ENCODE measurements around the gene MCRS1.
A peak's percentile ranks its signal among the peaks of the same experiment; 100 is the strongest.

Gene MCRS1

DNA sequence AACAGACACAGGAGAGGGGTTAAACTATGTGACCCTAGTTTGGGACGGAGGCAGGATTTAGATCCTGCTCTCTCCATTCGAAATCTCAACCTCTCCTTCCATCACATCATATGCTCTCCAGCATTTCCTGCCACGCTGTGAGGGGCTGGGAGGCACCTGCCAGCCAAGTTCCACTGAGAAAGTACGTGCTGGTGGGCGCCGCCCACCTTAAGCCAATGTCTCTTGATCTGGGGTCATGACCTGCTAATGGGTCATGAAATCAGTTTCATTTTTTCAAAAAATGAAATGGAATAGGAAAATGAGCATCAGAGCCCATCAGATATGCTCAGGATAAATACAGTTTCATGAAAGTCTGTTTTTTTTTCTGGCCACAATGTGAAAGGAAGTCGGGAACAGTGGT is 7.2 kb downstream of the MCRS1 start:
- in situ Hi-C loops (cut with MboI; ENCODE audit: low pct_unique_long_range_greater_than_20kb, low sequenced_read_pairs, unreplicated experiment): no loop called here
- TF ChIP-seq, protein P1, sequence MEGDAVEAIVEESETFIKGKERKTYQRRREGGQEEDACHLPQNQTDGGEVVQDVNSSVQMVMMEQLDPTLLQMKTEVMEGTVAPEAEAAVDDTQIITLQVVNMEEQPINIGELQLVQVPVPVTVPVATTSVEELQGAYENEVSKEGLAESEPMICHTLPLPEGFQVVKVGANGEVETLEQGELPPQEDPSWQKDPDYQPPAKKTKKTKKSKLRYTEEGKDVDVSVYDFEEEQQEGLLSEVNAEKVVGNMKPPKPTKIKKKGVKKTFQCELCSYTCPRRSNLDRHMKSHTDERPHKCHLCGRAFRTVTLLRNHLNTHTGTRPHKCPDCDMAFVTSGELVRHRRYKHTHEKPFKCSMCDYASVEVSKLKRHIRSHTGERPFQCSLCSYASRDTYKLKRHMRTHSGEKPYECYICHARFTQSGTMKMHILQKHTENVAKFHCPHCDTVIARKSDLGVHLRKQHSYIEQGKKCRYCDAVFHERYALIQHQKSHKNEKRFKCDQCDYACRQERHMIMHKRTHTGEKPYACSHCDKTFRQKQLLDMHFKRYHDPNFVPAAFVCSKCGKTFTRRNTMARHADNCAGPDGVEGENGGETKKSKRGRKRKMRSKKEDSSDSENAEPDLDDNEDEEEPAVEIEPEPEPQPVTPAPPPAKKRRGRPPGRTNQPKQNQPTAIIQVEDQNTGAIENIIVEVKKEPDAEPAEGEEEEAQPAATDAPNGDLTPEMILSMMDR (IDR thresholded peaks at IDR 0.05; ENCODE audit: extremely low read depth, insufficient read depth, missing control alignments): no peak

DNA sequence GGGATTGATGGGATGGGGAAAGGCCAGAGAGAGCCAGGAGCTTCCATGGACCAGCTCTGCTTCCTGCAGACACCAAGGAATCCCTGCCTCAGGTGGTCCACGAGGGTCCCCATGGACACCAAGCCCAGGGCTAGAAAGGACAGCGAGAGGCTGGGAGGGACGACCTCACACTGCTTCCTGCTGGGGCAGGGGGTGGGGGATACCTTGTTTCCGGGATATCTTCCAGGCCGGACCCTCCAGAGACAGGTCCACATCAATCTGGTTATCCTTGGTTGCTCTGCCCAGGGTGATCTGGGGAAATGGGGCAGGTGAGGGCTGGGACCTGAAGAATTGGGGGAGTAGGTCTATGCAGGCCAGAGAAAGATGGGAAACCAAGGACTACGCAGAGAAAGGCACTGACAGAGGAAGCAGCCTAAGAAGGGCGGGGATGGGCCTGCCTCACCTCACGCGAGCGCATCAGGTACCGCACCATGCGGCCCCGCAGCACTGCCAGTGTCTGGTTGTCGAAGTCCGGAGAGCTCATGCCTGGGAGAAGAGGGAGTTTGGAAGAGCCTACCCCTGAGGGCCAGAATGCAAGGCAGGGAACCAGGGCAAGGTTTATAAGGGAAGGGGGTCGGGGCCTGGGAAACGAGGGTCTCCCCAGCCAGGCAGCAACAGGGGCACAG is 8.8 kb downstream of the MCRS1 start:
- TF ChIP-seq, protein P1 (IDR thresholded peaks at IDR 0.05; ENCODE audit: extremely low read depth, insufficient read depth, missing control alignments): no peak
- DNase-seq (ENCODE audit: low spot score): no peak
- in situ Hi-C loops (cut with MboI; ENCODE audit: low pct_unique_long_range_greater_than_20kb, low sequenced_read_pairs, unreplicated experiment): no loop called here

More for the DNA sequence above, 7.2 kb downstream of the MCRS1 start:
- DNase-seq (ENCODE audit: low spot score): no peak

DNA sequence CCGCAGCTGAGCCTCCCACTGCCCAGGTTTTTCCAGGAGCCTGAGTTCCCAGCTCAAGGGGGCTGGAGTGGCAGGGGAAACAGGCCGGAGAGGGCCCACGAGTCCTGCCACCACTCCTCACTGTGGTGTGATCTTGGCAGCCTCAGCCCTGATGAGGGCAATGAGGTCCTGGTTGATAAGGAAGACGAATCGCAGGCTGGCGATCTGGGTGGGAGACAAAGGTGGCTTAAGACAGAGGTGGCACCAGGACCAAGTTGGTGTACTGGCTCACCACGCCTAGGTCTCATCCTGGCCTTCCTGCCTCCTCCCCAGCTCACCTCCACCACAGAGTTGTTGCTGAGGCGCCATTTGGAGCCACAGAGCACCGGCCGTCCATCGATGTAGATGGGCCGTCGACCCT is 9.4 kb downstream of the MCRS1 start:
- in situ Hi-C loops (cut with MboI; ENCODE audit: low pct_unique_long_range_greater_than_20kb, low sequenced_read_pairs, unreplicated experiment): no loop called here
- no peak for DNase-seq (ENCODE audit: low spot score)
- TF ChIP-seq, protein P1 (IDR thresholded peaks at IDR 0.05; ENCODE audit: extremely low read depth, insufficient read depth, missing control alignments): no peak

DNA sequence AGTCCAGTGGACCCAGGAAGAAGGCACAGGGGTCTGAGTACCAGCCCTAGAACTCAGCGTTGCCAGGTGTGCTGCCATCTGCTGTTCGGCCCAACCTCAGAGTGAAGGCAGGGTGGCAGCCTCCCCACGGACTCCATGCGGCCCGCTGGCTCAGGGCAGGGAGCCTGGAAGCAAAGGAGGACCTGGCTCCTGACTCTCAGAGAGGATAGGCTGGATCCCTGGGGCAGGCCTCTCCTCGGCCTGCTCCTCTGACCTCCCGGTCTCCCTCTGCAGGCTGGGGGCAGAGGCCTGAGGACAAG is 10.1 kb downstream of the MCRS1 start:
- TF ChIP-seq, protein P1 (IDR thresholded peaks at IDR 0.05; ENCODE audit: extremely low read depth, insufficient read depth, missing control alignments): peak; percentile 9
- DNase-seq (ENCODE audit: low spot score): no peak
- in situ Hi-C loops (cut with MboI; ENCODE audit: low pct_unique_long_range_greater_than_20kb, low sequenced_read_pairs, unreplicated experiment): no loop called here

DNA sequence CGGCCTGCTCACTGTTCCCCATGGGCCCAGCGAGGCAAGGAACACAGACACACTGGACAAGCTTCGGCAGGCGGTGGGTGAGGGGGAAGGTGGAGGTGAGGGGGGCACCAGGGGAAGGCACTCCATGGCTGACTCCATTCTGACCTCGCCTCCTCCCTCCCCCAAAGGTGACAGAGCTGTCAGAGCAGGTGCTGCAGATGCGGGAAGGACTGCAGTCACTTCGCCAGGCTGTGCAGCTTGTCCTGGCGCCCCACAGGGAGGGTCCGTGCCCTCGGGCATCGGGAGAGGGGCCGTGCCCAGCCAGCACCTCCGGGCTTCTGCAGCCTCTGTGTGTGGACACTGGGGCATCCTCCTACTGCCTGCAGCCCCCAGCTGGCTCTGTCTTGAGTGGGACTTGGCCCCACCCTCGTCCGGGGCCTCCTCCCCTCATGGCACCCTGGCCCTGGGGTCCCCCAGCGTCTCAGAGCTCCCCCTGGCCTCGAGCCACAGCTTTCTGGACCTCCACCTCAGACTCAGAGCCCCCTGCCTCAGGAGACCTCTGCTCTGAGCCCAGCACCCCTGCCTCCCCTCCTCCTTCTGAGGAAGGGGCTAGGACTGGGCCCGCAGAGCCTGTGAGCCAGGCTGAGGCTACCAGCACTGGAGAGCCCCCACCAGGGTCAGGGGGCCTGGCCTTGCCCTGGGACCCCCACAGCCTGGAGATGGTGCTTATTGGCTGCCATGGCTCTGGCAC is 10.6 kb downstream of the MCRS1 start:
- TF ChIP-seq, protein P1 (IDR thresholded peaks at IDR 0.05; ENCODE audit: extremely low read depth, insufficient read depth, missing control alignments): no peak
- in situ Hi-C loops (cut with MboI; ENCODE audit: low pct_unique_long_range_greater_than_20kb, low sequenced_read_pairs, unreplicated experiment): no loop called here
- DNase-seq (ENCODE audit: low spot score): no peak

DNA sequence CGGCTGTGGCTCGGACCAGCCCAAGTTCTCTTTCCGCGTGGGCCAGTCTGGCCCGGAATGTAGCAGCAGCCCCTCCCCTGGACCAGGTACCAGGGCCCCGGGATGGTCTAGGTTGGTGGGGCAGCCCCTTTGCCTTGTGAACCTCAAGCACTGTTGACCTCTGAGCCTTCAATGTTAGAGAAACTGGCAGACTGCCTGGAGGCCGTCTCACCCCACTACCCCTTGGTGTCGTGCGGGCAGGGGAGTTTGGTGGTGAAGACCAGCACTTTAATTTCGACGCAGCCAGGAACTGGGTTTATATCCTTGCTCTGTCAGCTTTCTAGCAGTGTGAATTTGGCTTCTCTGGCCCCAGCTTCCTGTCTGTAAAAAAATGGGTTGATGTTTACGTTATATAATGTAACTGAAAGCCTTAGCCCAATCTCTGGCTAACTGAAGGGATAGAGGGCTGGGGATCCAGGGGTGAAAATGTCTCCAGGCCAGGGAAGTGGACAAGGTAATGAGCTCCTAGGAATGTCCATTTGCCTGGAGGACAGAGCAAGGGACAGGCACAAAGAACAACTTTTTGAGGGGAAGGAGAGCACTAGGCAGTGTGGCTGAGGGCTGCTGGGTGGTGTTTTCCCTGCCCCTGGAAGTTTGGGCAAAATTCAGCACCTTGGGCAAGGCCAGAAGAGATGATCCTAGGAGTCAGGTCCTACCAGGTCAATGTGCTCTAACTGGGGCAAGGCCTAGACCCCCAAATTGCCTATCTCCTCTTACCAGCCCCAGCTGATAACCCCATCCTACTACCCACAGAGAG is 11.4 kb downstream of the MCRS1 start:
- TF ChIP-seq, protein P1 (IDR thresholded peaks at IDR 0.05; ENCODE audit: extremely low read depth, insufficient read depth, missing control alignments): no peak
- no peak for DNase-seq (ENCODE audit: low spot score)
- in situ Hi-C loops (cut with MboI; ENCODE audit: low pct_unique_long_range_greater_than_20kb, low sequenced_read_pairs, unreplicated experiment): no loop called here

All from GM13977 (cell line).